ENCODE data around the gene AKT2.
"Not testable (repeated sequence)": the region's sequence is repeated elsewhere in the genome, so short reads cannot be mapped to it uniquely, and the experiment has no call there.

Gene AKT2

GRCh38 chr19:40284501-40285352 is at the start of gene AKT2:
Gene AKT2 (minus strand): TSS chr19:40285345. CDS start chr19:40265267, 20,078 bp downstream.
- DNase-seq: peak; percentile 61

DNA sequence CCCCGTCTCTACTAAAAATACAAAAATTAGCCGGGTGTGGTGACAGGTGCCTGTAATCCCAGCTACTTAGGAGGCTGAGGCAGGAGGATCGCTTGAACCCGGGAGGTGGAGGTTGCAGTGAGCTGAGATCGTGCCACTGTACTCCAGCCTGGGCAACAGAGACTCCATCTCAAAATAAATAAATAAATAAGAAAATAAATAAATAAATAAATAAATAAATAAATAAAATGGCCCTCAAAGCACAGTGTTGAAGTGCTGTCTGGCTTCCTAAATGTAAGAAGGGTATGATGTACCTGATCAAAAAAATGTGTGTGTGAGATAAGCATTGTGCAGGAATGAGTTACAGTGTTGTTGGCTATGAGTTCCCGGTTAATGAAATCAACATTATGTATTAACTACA is 47.9 kb upstream of the AKT2 start:
- DNase-seq: not testable (repeated sequence)

GRCh38 chr19:40332669-40333068 is 47.5 kb upstream of the AKT2 start:
- no peak for DNase-seq

DNA sequence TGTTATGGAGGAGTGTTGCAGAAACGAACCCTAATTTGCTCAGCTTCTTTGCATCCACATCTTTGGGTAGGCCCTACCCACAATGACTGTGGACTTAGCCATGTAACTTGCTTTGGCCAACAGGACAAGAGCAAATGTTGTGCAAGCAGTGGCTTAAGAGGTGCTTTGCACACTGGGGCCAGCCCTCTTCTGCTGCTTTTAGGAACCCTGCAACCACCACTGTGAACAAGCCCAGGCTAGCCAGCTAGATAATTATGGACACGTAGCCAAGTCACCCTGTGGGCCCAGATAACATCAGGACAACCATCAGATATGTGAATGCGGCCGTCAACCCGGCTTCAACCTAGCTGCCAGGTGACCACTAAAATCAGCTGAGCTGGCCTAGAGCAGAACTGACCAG is 45.9 kb upstream of the AKT2 start:
- DNase-seq: no peak

- DNase-seq: no peak
Observed at GRCh38 chr19:40326201-40326600, 41.1 kb upstream of the AKT2 start.

DNA sequence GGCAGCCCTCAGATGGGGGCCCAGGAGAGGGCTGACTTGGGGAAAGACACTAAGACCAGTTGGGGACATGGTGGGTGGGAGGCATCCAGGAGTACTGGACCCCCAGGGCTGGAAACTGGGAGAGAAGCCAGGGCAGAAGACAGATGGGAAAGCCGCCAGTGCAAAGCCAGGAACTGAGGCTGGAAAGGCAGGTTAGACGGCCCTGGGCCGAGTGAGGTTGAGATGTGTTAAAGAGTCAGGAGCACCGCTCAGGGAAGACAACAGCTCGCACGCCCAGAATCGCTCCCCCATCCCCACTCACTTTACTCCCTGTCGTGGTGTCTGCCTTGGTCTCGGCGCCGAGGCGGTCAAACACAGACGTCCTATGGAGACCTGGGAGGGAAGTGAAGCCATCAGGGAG is 38.6 kb upstream of the AKT2 start:
- DNase-seq: no peak

DNA sequence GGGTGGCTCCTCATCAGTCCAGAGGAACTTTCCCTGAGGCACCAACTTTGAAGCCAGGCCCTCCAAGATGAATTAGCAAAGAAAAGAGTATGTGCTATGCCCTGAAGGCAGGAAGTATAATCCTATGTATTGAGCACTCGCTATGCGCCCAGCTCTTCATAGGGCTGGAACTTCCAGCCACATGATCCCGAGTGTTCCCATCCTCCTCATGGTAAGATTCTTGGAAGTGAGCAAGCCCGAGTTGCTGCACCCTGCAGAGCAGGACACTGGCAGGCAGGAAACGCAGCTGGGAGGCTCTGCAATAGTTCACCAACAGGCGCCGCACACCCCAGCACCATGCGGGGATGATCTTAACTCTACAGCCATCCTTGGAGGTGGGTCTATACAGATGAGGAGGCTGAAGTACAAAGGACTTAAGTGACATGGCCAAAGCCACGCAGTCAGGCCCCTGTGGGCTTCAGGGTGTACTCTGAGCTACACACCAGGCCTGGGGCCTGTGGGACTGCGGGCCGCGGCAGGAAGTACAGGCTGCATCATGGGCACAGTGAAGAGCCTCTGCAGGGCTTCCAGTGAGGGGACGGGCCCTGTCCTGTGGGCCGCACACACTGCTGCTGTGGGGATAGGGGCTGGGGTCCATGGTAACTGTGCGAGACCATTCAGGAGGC is 37.9 kb upstream of the AKT2 start:
- DNase-seq: no peak

GRCh38 chr19:40322271-40322610 is 37.1 kb upstream of the AKT2 start:
- no peak for DNase-seq

- no peak for DNase-seq
Observed at GRCh38 chr19:40321566-40322270, 36.6 kb upstream of the AKT2 start.

- no peak for DNase-seq
Observed at GRCh38 chr19:40321076-40321475, 35.9 kb upstream of the AKT2 start.

DNA sequence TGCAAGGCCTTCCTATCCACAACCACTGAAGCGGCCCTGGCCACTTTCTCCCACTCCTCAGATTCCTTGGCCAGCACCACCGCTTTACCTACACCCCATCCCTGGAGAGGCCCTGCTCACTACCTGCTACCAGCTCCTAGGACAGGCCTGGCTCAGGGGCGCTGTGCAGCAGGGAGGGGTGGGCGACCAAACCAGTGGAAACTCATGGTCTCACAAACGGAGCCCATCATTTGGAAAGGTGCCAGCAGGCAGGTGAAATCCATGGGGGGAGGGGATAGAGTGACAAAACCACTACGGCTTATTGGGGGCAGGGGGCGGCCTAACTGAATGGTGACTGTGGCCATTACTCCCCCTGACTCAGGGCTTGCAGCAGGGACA is 35.4 kb upstream of the AKT2 start:
- DNase-seq: no peak

- DNase-seq: no peak
Observed at GRCh38 chr19:40317338-40317737, 32.2 kb upstream of the AKT2 start.

DNA sequence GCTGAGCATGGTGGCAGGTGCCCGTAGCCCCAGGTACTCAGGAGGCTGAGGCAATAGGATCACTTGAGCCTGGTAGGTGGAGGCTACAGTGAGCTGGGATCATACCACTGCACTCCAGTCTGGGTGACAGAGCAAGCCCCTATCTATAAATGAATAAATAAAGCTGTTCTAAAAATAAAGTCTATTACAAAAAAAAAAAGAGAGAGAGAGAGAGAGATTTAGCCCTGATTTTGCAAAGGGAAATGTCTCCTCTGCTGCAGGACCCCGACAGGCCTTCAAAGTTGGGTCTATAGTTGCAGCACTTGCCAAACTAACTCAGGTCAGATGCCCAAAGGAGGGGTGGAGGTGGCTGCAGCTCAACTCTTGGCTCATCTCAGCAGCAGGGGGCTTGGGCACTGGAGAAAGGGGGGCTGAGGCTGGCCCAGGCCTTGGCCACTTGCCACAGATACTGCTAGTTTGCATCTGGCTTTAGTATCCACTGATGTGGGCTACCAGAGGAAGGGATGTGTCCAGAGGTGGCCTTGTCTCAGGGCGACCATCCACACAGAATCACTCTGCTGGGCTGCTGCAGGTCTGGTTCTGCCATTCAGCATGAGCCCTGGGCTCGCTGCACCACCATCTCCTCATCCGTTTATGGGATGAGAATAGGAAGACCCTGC is 30.8 kb upstream of the AKT2 start:
- no peak for DNase-seq

GRCh38 chr19:40314656-40315055 is 29.5 kb upstream of the AKT2 start:
- DNase-seq: no peak

GRCh38 chr19:40313229-40313983 is 28.3 kb upstream of the AKT2 start:
- no peak for DNase-seq

DNA sequence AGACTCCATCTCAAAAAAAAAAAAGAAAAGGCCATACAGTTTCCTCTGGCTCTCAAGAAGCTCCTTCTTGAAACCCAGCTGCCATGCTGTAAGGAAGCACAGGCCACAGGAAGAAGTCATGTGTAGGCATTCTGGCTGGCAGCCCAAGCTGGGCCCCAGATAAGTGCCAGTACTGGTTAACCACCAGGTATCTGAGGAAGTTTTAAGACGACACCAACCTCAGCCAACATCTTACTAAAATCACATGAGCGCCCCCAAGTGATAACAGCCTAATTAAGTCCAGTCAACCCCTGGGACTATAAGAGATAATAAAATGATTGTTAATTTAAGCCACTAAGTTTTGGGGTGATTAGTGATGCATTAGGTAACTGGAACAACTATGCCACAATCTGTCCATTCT is 27.4 kb upstream of the AKT2 start:
- no peak for DNase-seq

DNA sequence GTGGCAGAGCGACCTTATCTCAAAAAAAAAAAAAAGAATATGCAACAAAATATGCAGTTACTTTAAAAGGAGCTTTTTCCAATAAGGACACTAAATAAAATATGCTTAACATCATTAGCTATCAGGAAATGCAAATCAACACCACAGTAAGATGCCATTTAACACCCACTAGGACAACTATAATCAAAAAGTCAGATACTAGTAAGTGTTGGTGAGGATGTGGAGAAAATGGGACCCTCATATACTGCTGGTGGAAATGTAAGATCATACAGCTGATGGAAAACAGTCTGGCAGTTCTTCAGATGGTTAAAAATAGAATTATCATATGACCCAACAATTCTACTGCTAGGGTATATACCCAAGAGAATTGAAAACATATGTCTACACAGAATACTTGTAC is 24.5 kb upstream of the AKT2 start:
- DNase-seq: no peak

GRCh38 chr19:40305403-40305802 is 20.3 kb upstream of the AKT2 start:
- peak; percentile 13 for DNase-seq

GRCh38 chr19:40304306-40304705 is 19.2 kb upstream of the AKT2 start:
- no peak for DNase-seq

- DNase-seq: no peak
Observed at GRCh38 chr19:40303765-40304164, 18.6 kb upstream of the AKT2 start.

DNA sequence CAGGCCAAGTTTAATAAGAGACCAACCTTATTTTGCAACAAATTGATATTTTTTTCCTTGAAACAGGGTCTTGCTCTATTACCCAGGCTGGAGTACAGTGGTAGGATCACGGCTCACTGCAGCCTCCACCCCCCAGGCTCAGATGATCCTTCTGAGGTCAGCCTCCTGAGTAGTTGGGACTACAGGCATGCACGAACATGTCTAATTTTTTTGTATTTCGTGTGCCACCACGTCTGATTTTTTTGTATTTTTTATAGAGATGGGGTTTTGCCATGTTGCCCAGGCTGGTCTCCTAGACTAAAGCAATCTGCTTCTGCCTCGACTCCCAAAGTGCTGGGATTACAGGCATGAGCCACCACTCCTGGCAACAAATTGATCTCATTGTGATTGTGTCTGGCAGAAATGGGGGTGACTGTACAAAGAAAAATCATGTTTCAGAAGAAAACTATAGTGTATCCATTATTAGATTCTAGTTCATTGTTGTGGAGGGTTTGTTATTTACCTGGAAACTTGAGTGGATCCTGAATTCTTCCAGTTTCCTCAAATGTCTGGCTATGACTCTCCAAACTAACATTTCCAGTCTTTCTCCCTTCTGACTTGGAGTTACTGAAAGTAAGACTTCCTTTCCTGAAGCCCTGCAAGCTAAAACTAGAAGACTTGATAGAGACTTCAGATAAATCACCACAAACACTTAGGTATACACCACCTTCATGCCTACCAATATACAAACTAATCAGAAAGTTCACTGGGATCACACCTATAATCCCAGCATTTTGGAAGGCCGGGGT is 17.3 kb upstream of the AKT2 start:
- no peak for DNase-seq

GRCh38 chr19:40300668-40301067 is 15.5 kb upstream of the AKT2 start:
- DNase-seq: no peak

All from KG1 (cell line).